ENCODE data around the gene CPNE9.

- TF ChIP-seq CTCF (IDR thresholded peaks at IDR 0.05; ENCODE audit: insufficient read depth, low read length, poor library complexity, severe bottlenecking) (no peak), EZH2phosphoT487 (conservative IDR thresholded peaks at IDR 0.05; ENCODE audit: low read length) (no peak)
These were observed 44.4 kb downstream of the CPNE9 start for GRCh38 chr3:9748031-9748430.

Measured in SU-DHL-6 (cell line).